Pulmonary artery endothelial cell (primary cell): Measurements from ENCODE around the gene UBE2J2. TPM values are rescaled to one million over a fixed set of nuclear protein-coding genes. Genes with fewer than 3 reads are reported as not detected.

Experiments used
- DNase-seq: peaks from one replicate; pipeline ENCODE4 v3.0.0-alpha.2; 2011; ENCODE audit warnings: low read depth, low spot score
- total RNA-seq: library from RNA; depleted of rRNA; stranded (reverse); fragments of >200 nt; gene quantifications from 2 replicates; pipeline ENCODE4 v1.2.3, GENCODE V29; 2014

UBE2J2 gene
- total RNA-seq, 1 donor from 2014 or later: 47.9 TPM

DNA sequence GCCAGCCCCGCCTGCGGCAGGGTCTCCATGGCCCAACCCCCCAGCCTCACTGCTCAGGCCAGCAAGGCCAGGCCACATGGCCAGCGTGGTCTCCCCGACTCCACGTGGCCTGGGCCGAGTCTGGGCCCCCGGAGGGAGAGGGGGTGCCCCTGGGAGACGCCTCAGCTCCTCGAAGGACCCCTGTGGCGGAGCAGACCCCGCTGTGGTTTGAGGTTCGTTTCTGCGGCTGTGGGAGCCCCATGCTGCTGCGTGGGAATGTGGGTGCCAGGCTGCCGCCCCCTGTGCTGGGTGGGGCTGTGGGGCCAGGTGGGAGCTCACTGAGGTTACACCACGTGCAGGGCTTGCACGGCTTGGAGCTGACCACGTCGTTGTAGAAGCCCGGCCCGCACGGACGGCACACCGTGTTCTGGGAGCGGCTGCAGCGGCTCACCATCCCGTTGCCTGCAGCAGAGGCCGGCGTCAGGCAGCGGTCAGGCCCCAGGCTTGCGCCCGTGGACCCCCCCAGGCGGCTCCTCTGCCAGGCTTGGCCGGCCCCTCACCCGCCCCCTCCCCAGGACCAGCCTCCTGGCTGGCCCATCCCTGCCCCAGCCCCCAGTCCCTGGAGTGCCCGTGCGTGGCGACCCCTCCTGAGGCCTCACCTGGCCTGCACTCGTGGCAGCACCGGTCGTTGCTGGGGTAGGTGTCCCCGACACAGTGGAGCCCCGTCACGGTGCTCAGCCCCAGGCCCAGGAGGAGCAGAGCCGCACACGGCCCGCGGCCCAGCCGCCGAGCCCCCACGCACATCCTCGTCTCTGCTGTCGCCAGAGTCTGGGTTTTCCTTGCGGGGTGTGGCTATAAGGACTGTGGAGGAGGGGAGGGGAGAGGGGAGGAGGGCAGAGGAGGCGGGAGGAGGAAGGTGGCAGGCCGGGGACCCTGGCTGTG lies 60.0 kb downstream of the UBE2J2 start, which contains the start of gene TNFRSF4:
Gene TNFRSF4, minus strand, starts transcription at position 809 of the 921 bp plus-strand sequence. Its CDS starts 26 bp downstream, at position 783.
- DNase-seq: no peak

DNA sequence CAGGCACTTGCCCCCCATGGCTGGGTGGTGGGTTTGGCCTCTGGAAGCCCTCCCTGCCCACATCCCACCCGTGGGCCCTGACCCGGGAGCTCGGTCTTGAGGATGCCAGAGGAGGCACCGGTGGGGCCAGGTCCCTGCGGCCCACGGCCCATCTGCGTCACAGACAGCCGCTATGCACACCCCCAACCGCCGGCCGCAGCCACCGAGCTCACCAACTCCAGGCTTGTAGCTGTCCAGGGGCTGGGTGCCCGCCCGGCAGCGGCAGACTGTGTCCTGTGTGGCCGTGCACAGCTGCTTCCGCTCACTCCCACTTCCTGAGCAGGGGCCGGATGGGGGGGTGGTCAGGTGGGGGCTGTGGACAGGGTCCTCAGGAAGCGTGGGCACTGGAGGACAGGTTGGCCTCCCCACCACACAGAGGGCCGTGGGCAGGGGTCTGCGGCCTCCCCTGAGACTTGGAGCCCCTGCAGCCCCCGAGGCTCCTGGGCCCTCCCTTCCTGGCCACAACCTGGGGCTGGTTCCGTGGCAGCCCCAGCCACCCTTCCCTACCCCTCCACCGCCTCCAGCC lies 60.8 kb downstream of the UBE2J2 start:
- no peak for DNase-seq

DNA sequence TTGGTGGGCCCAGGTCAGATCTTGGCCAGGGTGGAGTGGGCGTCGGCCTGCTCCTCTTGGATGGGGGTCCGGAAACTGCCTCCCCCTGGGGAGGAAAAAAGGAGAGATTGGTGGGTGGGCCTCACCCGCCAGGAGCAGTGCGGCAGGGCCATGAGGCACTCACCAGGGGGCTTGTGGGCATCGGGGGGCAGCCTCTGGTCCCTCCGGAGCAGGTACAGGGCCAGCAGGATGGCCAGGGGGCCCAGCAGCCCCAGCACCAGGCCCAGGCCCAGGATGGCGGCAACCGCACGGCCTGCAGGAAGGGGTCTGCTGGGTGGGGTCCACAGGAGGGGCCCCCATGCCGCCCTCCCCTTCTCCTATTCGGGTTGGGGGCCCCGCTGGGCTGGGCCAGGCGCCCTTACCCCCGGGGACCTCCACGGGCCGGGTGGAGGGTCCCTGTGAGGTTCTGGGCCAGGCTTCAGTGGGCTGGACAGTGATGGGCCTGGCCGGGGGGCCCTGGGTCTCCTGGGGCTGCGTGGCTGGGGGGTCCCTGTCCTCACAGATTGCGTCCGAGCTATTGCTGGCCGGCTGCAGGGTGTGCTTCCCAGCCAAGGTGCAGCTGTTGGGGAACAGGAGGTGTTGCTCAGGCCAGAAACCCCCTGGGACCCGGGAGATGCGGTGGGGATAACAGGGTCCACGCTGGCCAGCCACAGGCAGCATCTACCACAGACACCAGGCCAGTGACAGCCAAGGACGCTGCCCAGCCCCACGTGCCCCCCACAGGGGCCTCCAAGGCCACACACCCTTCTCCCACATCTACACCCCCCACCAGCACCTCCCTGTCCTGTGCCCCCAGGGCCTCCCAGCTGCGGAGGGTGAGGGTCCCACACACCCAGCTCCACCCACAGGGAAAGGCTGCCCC lies 61.9 kb downstream of the UBE2J2 start:
- no peak for DNase-seq

DNA sequence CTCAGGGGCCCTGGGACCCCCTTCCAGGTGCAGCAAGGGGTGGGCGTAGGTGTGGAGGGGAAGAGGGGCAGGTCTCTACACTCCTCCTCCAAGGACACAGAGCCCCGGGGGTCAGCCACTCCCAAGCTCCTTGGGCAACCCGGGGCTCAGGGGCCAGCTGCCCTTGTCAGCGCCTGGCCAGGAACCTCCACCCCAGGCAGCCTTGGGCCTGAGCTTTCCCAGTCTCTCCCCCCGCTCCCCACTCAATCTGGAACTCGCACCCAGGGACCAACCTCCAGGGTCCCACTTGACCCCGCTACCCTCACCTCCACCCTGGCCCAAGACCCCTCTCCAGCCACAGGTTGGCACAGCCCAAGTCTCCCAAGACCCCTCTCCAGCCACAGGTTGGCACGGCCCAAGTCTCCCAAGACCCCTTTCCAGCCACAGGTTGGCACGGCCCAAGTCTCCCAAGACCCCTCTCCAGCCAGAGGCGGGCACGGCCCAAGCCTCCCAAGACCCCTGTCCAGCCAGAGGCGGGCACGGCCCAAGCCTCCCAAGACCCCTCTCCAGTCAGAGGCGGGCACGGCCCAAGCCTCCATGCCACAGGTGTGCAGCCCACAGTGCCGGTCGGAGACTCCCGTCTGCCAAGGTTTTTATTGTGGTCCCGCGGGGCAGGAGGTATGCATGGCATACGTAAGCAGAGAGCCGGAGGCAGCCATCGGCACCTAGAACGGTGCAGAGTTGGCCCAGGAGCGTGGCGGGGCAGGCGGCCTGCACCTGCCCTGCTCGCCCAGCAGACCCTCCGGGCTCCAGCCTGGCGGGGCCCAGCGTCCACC lies 62.7 kb downstream of the UBE2J2 start:
- DNase-seq: no peak

- no peak for DNase-seq
These were observed 64.8 kb downstream of the UBE2J2 start for GRCh38 chr1:1208713-1209433.

GRCh38 chr1:1207571-1207892 lies 66.1 kb downstream of the UBE2J2 start:
- DNase-seq: no peak

DNA sequence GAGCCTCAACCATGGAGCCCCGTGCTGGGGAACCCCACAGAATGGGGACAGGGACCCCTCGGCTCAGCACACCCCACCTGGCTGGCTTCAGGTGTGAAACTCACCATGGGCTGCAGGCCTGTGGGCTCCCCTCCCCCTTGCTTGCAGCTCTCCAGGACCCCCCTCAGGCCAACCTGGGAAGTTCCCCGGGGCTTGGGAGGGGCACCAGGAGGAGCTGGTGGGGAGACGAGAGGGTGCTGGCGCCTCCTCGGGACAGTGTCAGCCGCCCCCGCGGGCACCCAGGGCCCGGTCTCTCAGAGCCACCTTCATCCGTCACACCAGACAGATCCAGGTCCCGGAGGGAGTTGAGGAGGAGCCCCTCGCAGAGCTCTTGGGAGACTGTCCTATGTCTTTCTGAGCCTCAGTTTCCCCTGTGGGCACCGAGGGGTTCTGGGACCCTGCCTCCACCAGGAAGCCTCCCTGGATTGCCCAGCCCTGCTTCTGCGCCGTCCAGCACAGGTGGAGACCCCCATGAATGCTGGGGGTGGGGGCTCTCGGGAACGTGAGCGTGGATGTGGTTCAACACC lies 66.6 kb downstream of the UBE2J2 start:
- DNase-seq: no peak

- no peak for DNase-seq
These were observed 67.2 kb downstream of the UBE2J2 start, which contains the start of gene TNFRSF18 for GRCh38 chr1:1206376-1206965. Gene TNFRSF18, minus strand, starts transcription at chr1:1206592. Its CDS starts 21 bp downstream, at chr1:1206571.

DNA sequence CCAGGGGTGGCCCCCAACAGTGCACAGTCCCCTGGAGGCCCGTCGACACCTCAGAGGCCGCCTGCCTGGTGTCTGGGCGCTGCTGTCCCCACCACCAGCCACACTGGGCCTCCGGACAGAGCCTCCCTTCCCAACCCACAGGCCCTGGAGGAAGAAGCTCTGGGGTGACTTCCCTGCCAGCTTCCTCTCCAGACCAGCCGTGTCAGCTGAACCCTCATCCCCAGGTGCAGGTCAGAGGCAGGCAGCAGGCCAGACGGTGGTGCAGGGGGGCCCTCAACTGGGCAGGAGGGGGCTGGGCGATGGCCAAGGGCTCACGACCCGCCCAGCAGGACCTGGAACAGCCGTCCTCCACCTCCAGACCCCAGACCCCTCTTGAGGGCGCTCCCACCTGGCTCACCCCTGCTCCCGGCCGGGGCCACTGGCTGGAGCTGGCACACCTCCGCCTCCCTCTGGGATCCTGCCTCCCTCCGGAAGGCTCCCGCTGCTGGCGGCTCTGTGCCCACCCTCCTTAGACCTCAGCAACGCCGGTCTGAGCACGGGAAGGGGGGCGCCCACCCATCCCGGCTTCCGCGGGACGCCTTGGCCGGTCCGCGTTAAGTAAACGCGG lies 67.8 kb downstream of the UBE2J2 start:
- no peak for DNase-seq

DNA sequence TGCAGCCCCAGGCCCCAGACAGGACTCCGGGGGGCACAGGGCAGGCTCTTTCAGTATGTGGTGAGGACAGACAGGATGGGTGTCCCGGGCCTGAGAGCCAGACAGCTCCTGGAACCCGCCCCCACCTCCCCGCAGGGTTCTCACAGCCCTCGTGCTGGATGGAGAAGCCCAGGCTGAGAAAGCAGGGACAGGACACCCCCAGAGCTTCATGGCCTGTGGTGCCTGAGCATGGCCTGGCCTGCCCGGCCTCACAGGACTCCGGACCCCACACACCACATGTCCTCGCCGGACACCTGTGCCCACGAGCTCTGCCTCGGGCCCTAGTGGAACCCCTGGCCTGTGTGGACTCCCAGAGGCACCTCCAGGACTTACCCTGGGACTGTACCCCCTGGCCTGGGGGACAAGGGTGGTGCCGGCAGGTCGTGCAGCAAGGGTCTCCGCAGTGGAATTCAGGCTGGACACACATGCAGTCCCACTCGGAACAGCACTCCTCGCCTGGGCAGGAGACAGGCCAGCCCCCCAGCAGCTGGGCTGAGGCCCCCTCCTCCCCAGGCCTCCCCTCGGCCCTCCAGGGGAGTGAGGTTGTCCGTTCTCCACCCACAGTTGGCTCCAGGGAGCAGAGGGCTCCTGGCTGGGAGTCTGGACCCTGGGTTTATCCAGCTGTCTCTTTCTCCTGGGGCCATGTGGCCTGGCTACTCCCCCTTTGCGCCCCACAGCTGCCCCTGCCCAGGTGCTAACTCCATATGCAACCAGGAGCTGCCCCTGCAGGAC lies 68.5 kb downstream of the UBE2J2 start:
- no peak for DNase-seq

DNA sequence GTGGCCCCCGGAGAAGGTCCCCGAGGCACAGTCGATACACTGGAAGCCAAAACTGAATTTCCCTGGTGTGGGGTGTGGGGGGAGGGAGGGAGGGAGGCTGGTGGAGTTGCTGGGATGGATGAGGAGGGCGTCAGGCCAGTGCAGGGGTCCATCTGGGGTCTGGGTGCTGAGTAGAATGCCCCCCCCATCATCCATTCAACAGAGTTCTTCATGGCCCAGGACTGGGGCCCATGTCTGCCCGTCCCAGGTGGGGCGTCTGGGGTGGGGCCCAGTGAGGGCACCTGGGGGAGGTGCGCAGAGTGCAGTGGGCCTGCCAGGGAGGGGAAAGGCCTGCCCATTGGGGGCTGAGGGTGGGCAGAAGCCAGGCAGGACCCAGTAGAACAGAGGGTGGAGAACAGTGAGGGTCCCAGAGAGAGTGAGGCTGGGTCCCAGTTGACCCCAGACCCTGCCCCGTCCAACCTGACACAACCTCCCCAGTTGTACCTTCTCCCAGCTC lies 69.2 kb downstream of the UBE2J2 start:
- DNase-seq: no peak

Other genes starting within 250 kb of the UBE2J2 start
- gene RNF223, start 199.5 kb downstream of the UBE2J2 start, total RNA-seq: not detected in 2 replicates
- 6.1 and 6.7 TPM in 2 replicates for gene C1orf159, start 157.8 kb downstream of the UBE2J2 start, total RNA-seq
- not detected in 2 replicates for gene TTLL10, start 100.0 kb downstream of the UBE2J2 start, total RNA-seq
- 0.18 TPM in 1 of 2 replicates, not detected in the other for gene TNFRSF18, start 67.3 kb downstream of the UBE2J2 start, total RNA-seq
- 0.79 and 1.2 TPM in 2 replicates for gene TNFRSF4, start 59.7 kb downstream of the UBE2J2 start, total RNA-seq
- 116 TPM in 2 replicates for gene SDF4, start 41.9 kb downstream of the UBE2J2 start, total RNA-seq
- gene B3GALT6, start 41.6 kb downstream of the UBE2J2 start, total RNA-seq: 28.9 and 31.5 TPM in 2 replicates
- gene C1QTNF12, start 27.1 kb downstream of the UBE2J2 start, total RNA-seq: 0.33 TPM in 1 of 2 replicates, not detected in the other
- 0.33 and 0.46 TPM in 2 replicates for gene SCNN1D, start 6.6 kb upstream of the UBE2J2 start, total RNA-seq
- gene ACAP3, start 34.1 kb upstream of the UBE2J2 start, total RNA-seq: 16.2 and 17.4 TPM in 2 replicates
- gene PUSL1, start 34.7 kb upstream of the UBE2J2 start, total RNA-seq: 18.1 and 19.9 TPM in 2 replicates
- gene INTS11, start 50.8 kb upstream of the UBE2J2 start, total RNA-seq: 72.4 and 76.0 TPM in 2 replicates
- 12.3 and 14.0 TPM in 2 replicates for gene CPTP, start 50.9 kb upstream of the UBE2J2 start, total RNA-seq
- 0.13 and 0.25 TPM in 2 replicates for gene TAS1R3, start 57.4 kb upstream of the UBE2J2 start, total RNA-seq
- gene DVL1, start 75.6 kb upstream of the UBE2J2 start, total RNA-seq: 57.5 and 60.5 TPM in 2 replicates
- gene MXRA8, start 84.7 kb upstream of the UBE2J2 start, total RNA-seq: 0.99 and 2.2 TPM in 2 replicates
- 115 and 129 TPM in 2 replicates for gene AURKAIP1, start 101.4 kb upstream of the UBE2J2 start, total RNA-seq
- 96.5 and 105 TPM in 2 replicates for gene CCNL2, start 125.5 kb upstream of the UBE2J2 start, total RNA-seq
- 116 and 132 TPM in 2 replicates for gene MRPL20, start 133.4 kb upstream of the UBE2J2 start, total RNA-seq
- gene ANKRD65, start 147.4 kb upstream of the UBE2J2 start, total RNA-seq: 0.07 and 0.14 TPM in 2 replicates
- 1.6 and 1.7 TPM in 2 replicates for gene VWA1, start 161.8 kb upstream of the UBE2J2 start, total RNA-seq
- 0.20 TPM in 1 of 2 replicates, not detected in the other for gene ATAD3C, start 175.8 kb upstream of the UBE2J2 start, total RNA-seq
- 23.6 and 32.2 TPM in 2 replicates for gene ATAD3B, start 197.9 kb upstream of the UBE2J2 start, total RNA-seq
- 64.1 and 64.7 TPM in 2 replicates for gene ATAD3A, start 238.3 kb upstream of the UBE2J2 start, total RNA-seq